Measurements from ENCODE around the gene SSH2. TPM values are rescaled to one million over a fixed set of nuclear protein-coding genes. Genes with fewer than 3 reads are reported as not detected.
"Not testable (repeated sequence)": the region's sequence is repeated elsewhere in the genome, so short reads cannot be mapped to it uniquely, and the experiment has no call there.

Gene SSH2
- total RNA-seq, 2 experiments from 2014 or later = 39.4 to 73.9 TPM

DNA sequence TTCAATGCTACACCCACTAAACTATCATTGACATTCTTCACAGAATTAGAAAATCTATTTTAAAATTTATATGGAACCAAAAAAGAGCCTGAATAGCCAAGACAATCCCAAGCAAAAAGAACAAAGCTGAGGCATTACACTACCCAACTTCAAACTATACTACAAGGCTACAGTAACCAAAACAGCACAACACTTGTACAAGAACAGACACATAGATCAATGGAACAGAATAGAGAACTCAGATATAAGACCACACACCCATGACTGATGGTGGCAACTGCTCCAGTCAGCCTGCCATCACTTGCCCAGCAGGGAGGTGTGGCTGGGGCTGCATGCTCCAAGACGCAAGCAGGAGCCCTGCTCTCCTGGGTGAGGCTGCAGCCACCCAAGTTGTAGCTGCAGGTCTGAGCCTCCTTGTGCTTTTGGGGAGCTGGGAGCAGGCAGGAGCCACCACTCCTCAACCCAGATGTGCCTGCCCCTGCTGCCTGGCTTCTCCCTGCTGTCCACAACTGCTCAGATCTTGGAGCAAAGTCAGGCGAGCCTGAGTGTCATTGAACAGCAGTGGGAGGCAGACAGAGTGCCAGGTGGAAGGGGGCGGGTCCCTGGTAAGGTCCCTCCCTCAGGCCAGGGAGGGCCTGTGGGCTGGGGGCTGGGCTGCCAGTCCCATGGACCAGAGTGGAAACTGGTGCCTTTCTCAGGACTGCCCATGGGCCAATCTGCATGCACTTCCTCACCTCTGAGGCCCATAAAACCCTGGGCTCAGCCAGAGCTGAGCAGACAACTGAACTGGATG, 24.7 kb downstream of the SSH2 start:
- peaks cover 46% of the 10 kb centered on the region for H3K36me3 ChIP-seq (ENCODE audit: insufficient read depth, low read length)
- H3K4me3 ChIP-seq (ENCODE audit: low read depth, low read length, poor library complexity, severe bottlenecking) = no peak overlapping the region
- no peak for DNase-seq (ENCODE audit: low spot score)
- intact Hi-C loops (cut with micrococcal nuclease; ENCODE audit: unreplicated experiment) = no loop called here
- no peak overlapping the region for H2AFZ ChIP-seq (ENCODE audit: low read length)
- ChIA-PET POLR2A (interaction anchor here (1.8 kb wide), 1 partner anchor 25 kb away, joined by 5 read pairs; the partner anchor contains the start of gene SSH2), CTCF (ENCODE audit: unreplicated experiment) (no interaction called here)
- BruUV-seq (replicated peaks) = no TSS peak
- TF ChIP-seq, protein P1, sequence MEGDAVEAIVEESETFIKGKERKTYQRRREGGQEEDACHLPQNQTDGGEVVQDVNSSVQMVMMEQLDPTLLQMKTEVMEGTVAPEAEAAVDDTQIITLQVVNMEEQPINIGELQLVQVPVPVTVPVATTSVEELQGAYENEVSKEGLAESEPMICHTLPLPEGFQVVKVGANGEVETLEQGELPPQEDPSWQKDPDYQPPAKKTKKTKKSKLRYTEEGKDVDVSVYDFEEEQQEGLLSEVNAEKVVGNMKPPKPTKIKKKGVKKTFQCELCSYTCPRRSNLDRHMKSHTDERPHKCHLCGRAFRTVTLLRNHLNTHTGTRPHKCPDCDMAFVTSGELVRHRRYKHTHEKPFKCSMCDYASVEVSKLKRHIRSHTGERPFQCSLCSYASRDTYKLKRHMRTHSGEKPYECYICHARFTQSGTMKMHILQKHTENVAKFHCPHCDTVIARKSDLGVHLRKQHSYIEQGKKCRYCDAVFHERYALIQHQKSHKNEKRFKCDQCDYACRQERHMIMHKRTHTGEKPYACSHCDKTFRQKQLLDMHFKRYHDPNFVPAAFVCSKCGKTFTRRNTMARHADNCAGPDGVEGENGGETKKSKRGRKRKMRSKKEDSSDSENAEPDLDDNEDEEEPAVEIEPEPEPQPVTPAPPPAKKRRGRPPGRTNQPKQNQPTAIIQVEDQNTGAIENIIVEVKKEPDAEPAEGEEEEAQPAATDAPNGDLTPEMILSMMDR (conservative IDR thresholded peaks at IDR 0.05; ENCODE audit: low read length) = no peak
- TF ChIP-seq EZH2phosphoT487 (IDR thresholded peaks at IDR 0.05; ENCODE audit: borderline replicate concordance, low read depth, low read length) = no peak
- H4K20me1 ChIP-seq (ENCODE audit: insufficient read depth, low read length) = no peaks in the 10 kb centered on the region
- H3K9me3 ChIP-seq (ENCODE audit: low read length) = peaks cover 36% of the 10 kb centered on the region; the same call in 1 of the 2 replicates
- H3K9me2 ChIP-seq (ENCODE audit: insufficient read depth, low read length) = no peaks in the 10 kb centered on the region
- H3K79me2 ChIP-seq (ENCODE audit: insufficient read depth, low read depth, low read length) = peaks cover 84% of the 10 kb centered on the region
- H3K4me1 ChIP-seq (ENCODE audit: insufficient read depth, low read length, poor library complexity, severe bottlenecking) = no peaks in the 10 kb centered on the region
- H3K4me2 ChIP-seq (ENCODE audit: low read length) = no peak overlapping the region
- H3K27ac ChIP-seq (ENCODE audit: low read depth, low read length, poor library complexity, severe bottlenecking) = no peak overlapping the region

DNA sequence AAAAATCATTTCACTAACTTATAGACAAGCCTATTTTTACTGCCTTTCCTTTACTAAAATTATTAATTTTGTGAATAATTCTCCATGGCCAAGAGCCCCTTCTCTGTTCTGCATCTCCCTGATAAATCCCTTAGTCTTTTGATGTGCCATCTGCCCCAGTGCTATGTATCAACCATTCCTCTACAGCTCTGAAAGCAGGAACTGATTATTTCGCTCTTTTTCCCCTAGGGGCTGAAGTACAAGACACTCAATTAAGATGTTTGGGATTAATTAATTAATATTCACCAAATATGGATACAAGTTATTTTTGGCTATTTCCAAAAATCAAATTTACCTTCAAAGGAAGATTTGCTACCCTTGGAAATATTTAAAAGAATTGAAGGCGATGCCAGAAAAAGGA, 26.6 kb downstream of the SSH2 start:
- H4K20me1 ChIP-seq (ENCODE audit: insufficient read depth, low read length) = no peaks in the 10 kb centered on the region
- intact Hi-C loops (cut with micrococcal nuclease; ENCODE audit: unreplicated experiment) = no loop called here
- H3K9me3 ChIP-seq (ENCODE audit: low read length) = peaks cover 36% of the 10 kb centered on the region; the same call in 1 of the 2 replicates
- POLR2A ChIA-PET = interaction anchor here (1.0 kb wide), 1 partner anchor 10 kb away, joined by 4 read pairs; no protein-coding TSS in a partner anchor
- BruUV-seq (replicated peaks) = no TSS peak
- no peak overlapping the region for H3K27ac ChIP-seq (ENCODE audit: low read depth, low read length, poor library complexity, severe bottlenecking)
- H2AFZ ChIP-seq (ENCODE audit: low read length) = no peak overlapping the region
- TF ChIP-seq, protein P1 (conservative IDR thresholded peaks at IDR 0.05; ENCODE audit: low read length) = no peak
- no peak for TF ChIP-seq EZH2phosphoT487 (IDR thresholded peaks at IDR 0.05; ENCODE audit: borderline replicate concordance, low read depth, low read length)
- no peak for DNase-seq (ENCODE audit: low spot score)
- no peaks in the 10 kb centered on the region for H3K9me2 ChIP-seq (ENCODE audit: insufficient read depth, low read length)
- H3K4me2 ChIP-seq (ENCODE audit: low read length) = no peak overlapping the region
- CTCF ChIA-PET (ENCODE audit: unreplicated experiment) = no interaction called here
- peaks cover 33% of the 10 kb centered on the region for H3K36me3 ChIP-seq (ENCODE audit: insufficient read depth, low read length)
- peaks cover 74% of the 10 kb centered on the region for H3K79me2 ChIP-seq (ENCODE audit: insufficient read depth, low read depth, low read length)
- no peaks in the 10 kb centered on the region for H3K4me1 ChIP-seq (ENCODE audit: insufficient read depth, low read length, poor library complexity, severe bottlenecking)
- no peak overlapping the region for H3K4me3 ChIP-seq (ENCODE audit: low read depth, low read length, poor library complexity, severe bottlenecking)

DNA sequence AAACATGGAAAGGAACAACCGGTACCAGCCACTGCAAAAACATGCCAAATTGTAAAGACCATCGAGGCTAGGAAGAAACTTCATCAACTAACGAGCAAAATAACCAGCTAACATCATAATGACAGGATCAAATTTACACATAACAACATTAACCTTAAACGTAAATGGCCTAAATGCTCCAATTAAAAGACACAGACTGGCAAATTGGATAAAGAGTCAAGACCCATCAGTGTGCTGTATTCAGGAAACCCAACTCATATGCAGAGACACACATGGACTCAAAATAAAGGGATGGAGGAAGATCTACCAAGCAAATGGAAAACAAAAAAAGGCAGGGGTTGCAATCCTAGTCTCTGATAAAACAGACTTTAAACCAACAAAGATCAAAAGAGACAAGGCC, 32.9 kb downstream of the SSH2 start:
- H2AFZ ChIP-seq (ENCODE audit: low read length); BruUV-seq (replicated peaks); H3K9me2 ChIP-seq (ENCODE audit: insufficient read depth, low read length); H3K4me3 ChIP-seq (ENCODE audit: low read depth, low read length, poor library complexity, severe bottlenecking); H3K36me3 ChIP-seq (ENCODE audit: insufficient read depth, low read length); H3K4me2 ChIP-seq (ENCODE audit: low read length); H3K9me3 ChIP-seq (ENCODE audit: low read length); POLR2A ChIA-PET; intact Hi-C loops (cut with micrococcal nuclease; ENCODE audit: unreplicated experiment); H3K27ac ChIP-seq (ENCODE audit: low read depth, low read length, poor library complexity, severe bottlenecking); DNase-seq (ENCODE audit: low spot score); CTCF ChIA-PET (ENCODE audit: unreplicated experiment); H3K4me1 ChIP-seq (ENCODE audit: insufficient read depth, low read length, poor library complexity, severe bottlenecking); H4K20me1 ChIP-seq (ENCODE audit: insufficient read depth, low read length): not testable (repeated sequence)
- H3K79me2 ChIP-seq (ENCODE audit: insufficient read depth, low read depth, low read length) = peaks cover 50% of the 10 kb centered on the region

Measured in OCI-LY7 (cell line).